ENCODE measurements around the gene CELF4.

DNA sequence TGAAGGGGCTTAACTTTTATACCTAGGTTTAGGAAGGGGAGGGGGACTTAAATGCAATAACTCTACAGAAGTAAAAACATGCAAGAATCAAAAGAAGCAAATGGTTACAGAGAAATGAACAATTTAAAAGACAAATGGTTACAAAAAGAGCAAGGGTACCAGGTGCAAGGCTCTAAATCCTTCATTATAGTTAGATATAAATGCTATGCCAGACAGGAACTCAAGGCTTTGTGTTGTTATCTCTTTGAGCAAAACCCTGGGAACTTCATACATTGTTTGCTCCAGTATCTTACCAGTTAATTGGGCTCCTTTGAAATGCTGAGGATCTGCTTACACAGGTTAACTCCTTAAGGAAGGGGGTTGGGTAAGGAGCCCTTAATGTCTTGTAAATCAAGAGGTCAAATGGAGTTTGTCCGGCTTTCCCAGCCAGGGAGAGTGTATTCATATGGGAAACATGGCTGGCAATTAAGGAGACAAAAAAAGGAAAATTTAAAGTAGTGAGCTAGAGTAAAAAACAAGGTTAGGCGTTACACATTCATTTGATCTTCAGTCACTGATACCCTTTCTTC is 347.5 kb downstream of the CELF4 start:
- TF ChIP-seq, protein P1, sequence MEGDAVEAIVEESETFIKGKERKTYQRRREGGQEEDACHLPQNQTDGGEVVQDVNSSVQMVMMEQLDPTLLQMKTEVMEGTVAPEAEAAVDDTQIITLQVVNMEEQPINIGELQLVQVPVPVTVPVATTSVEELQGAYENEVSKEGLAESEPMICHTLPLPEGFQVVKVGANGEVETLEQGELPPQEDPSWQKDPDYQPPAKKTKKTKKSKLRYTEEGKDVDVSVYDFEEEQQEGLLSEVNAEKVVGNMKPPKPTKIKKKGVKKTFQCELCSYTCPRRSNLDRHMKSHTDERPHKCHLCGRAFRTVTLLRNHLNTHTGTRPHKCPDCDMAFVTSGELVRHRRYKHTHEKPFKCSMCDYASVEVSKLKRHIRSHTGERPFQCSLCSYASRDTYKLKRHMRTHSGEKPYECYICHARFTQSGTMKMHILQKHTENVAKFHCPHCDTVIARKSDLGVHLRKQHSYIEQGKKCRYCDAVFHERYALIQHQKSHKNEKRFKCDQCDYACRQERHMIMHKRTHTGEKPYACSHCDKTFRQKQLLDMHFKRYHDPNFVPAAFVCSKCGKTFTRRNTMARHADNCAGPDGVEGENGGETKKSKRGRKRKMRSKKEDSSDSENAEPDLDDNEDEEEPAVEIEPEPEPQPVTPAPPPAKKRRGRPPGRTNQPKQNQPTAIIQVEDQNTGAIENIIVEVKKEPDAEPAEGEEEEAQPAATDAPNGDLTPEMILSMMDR (IDR thresholded peaks at IDR 0.05 in 8 of 11, conservative IDR thresholded peaks at IDR 0.05 in 3 of 11), result no peak
- TF ChIP-seq POLR2AphosphoS5 (IDR thresholded peaks at IDR 0.05) (no peak), POLR2A (IDR thresholded peaks at IDR 0.05) (no peak)

Measured in spleen (tissue), 7 donors.